Thoracic aorta (tissue), 2 donors: ENCODE measurements around the gene KCP. TPM values are rescaled to one million over a fixed set of nuclear protein-coding genes. Genes with fewer than 3 reads are reported as not detected.

ENCODE experiments used
- ATAC-seq: fragments of 150-250 bp; one replicate; pipeline ENCODE4 v1.8.0; 2017; ENCODE audit warnings: low read depth; ENCODE audit not compliant: insufficient number of reproducible peaks, low FRiP score
- DNase-seq: peaks from one replicate; pipeline ENCODE4 v3.0.0-alpha.2; 2020; ENCODE audit warnings: low spot score
- H3K27ac ChIP-seq, 2 donors: fragments of 200-600 bp; sonication (generic); 1 replicate in 1 of 2; 2 replicates in 1 of 2; pipeline ENCODE4 v1.5.1; 2016; ENCODE audit warnings: mild to moderate bottlenecking in 2 of 2, moderate library complexity in 2 of 2
- H3K27me3 ChIP-seq: fragments of 200-600 bp; sonication (generic); replicated peaks from 2 replicates; pipeline ENCODE4 v1.6.0; 2016; ENCODE audit warnings: mild to moderate bottlenecking; ENCODE audit not compliant: insufficient read depth
- H3K36me3 ChIP-seq: fragments of 200-600 bp; sonication (generic); one replicate; pipeline ENCODE4 v1.5.1; 2016
- H3K4me1 ChIP-seq, 2 donors: fragments of 200-600 bp; sonication (generic); 1 replicate in 1 of 2; 2 replicates in 1 of 2; pipeline versions ENCODE4 v1.5.1 to v1.6.0; 2016; ENCODE audit warnings: low read depth in 2 of 2, mild to moderate bottlenecking in 1 of 2; ENCODE audit not compliant: control insufficient read depth in 1 of 2
- H3K4me3 ChIP-seq: fragments of 200-600 bp; sonication (generic); 2 replicates; pipeline ENCODE4 v1.5.1; 2016; ENCODE audit warnings: mild to moderate bottlenecking
- H3K9me3 ChIP-seq: fragments of 200-600 bp; sonication (generic); 2 replicates; pipeline ENCODE4 v1.5.1; 2016
- CTCF ChIP-seq: fragments of 200-600 bp; sonication (generic); IDR thresholded peaks from one replicate; pipeline ENCODE4 v1.5.1; 2019; ENCODE audit warnings: antibody characterized with exemption
- total RNA-seq, 2 donors: library from RNA; depleted of rRNA; stranded (reverse); fragments of >200 nt; gene quantifications; one replicate each; pipeline versions ENCODE4 v1.1.0 to v1.2.3, GENCODE V29; 2016

Gene KCP
- total RNA-seq, 2 donors from 2014 or later, result 0.81 to 2.0 TPM

GRCh38 chr7:128838981-128839731 is 71.4 kb downstream of the KCP start:
- Histone ChIP-seq H3K36me3 (peaks cover 62% of the 10 kb centered on the region), H3K4me3 (no peak overlapping the region), H3K9me3 (no peaks in the 10 kb centered on the region), H3K27ac (peak overlapping the region in 1 of 2 donors; percentile 25), H3K4me1 (peaks cover 8 to 18% of the 10 kb centered on the region in 2 donors), H3K27me3 (no peaks in the 10 kb centered on the region)
- no peak for ATAC-seq
- DNase-seq, result no peak
- TF ChIP-seq CTCF, result no peak

GRCh38 chr7:128838109-128838779 is 72.3 kb downstream of the KCP start:
- Histone ChIP-seq H3K4me1 (peaks cover 8 to 27% of the 10 kb centered on the region in 2 donors), H3K27me3 (no peaks in the 10 kb centered on the region), H3K36me3 (peaks cover 53% of the 10 kb centered on the region), H3K27ac (peak overlapping the region in 1 of 2 donors; percentile 25), H3K4me3 (no peak overlapping the region), H3K9me3 (no peaks in the 10 kb centered on the region)
- ATAC-seq, result no peak
- no peak for TF ChIP-seq CTCF
- DNase-seq, result no peak

GRCh38 chr7:128837521-128837921 is 73.0 kb downstream of the KCP start:
- ATAC-seq (no peak), DNase-seq (no peak)
- peaks cover 16 to 34% of the 10 kb centered on the region in 2 donors for H3K4me1 ChIP-seq

GRCh38 chr7:128836729-128837348 is 73.7 kb downstream of the KCP start:
- peak overlapping the region; percentile 78 to 83 for H3K27ac ChIP-seq
- DNase-seq (no peak), ATAC-seq (no peak)
- peaks cover 16 to 39% of the 10 kb centered on the region in 2 donors for H3K4me1 ChIP-seq
- H3K9me3 ChIP-seq, result no peaks in the 10 kb centered on the region
- H3K27me3 ChIP-seq, result no peaks in the 10 kb centered on the region
- peaks cover 43% of the 10 kb centered on the region for H3K36me3 ChIP-seq
- H3K4me3 ChIP-seq, result no peak overlapping the region
- TF ChIP-seq CTCF, result no peak

More at GRCh38 chr7:128837521-128837921, 73.0 kb downstream of the KCP start:
- H3K4me3 ChIP-seq, result no peak overlapping the region
- H3K27ac ChIP-seq, result no peak overlapping the region
- H3K36me3 ChIP-seq, result peaks cover 47% of the 10 kb centered on the region
- no peaks in the 10 kb centered on the region for H3K9me3 ChIP-seq
- H3K27me3 ChIP-seq, result no peaks in the 10 kb centered on the region
- no peak for TF ChIP-seq CTCF
